Left ventricle myocardium inferior (tissue), 1 donor: ENCODE measurements around the gene DDA1. TPM values are rescaled to one million over a fixed set of nuclear protein-coding genes. Genes with fewer than 3 reads are reported as not detected.
A peak's percentile ranks its signal among the peaks of the same experiment; 100 is the strongest.

Experiments used
- DNase-seq: peaks from one replicate; pipeline ENCODE4 v3.0.0-alpha.2; 2020
- H3K27ac ChIP-seq: fragments of 200-600 bp; replicated peaks from 2 replicates; pipeline ENCODE4 v1.8.0; 2021
- H3K27me3 ChIP-seq: fragments of 200-600 bp; 2 replicates; pipeline ENCODE4 v1.8.0; 2021; ENCODE audit warnings: low read depth
- H3K36me3 ChIP-seq: fragments of 200-600 bp; 2 replicates; pipeline ENCODE4 v1.8.0; 2021
- H3K4me1 ChIP-seq: fragments of 200-600 bp; 2 replicates; pipeline ENCODE4 v1.8.0; 2021
- H3K4me3 ChIP-seq: fragments of 200-600 bp; 2 replicates; pipeline ENCODE4 v1.8.0; 2021; ENCODE audit warnings: mild to moderate bottlenecking, moderate library complexity
- H3K9me3 ChIP-seq: fragments of 200-600 bp; replicated peaks from 2 replicates; pipeline ENCODE4 v1.8.0; 2021
- intact Hi-C: fragments of 100-400 bp; cut with micrococcal nuclease; formaldehyde crosslinking; loops from one replicate; pipeline ENCODE4 v1.11.0; 2022
- total RNA-seq: library from RNA; stranded (reverse); fragmentation: NEBNext Ultra II Directional; extraction: Animal tissue kit (Norgen Biotek cat#: 25700); gene quantifications from one replicate; pipeline ENCODE4 v1.2.1, GENCODE V29; 2021
- TF ChIP-seq, protein P1 (sequence below): fragments of 200-600 bp; IDR thresholded peaks from 2 replicates; pipeline ENCODE4 v1.8.0; 2021; ENCODE audit warnings: antibody characterized with exemption, mild to moderate bottlenecking, borderline replicate concordance
- donor health status: DM: no; HTN: yes; CAD: no; lungs with severe emphysema.

DDA1 gene
- total RNA-seq, 1 donor from 2014 or later = 35.7 TPM

DNA sequence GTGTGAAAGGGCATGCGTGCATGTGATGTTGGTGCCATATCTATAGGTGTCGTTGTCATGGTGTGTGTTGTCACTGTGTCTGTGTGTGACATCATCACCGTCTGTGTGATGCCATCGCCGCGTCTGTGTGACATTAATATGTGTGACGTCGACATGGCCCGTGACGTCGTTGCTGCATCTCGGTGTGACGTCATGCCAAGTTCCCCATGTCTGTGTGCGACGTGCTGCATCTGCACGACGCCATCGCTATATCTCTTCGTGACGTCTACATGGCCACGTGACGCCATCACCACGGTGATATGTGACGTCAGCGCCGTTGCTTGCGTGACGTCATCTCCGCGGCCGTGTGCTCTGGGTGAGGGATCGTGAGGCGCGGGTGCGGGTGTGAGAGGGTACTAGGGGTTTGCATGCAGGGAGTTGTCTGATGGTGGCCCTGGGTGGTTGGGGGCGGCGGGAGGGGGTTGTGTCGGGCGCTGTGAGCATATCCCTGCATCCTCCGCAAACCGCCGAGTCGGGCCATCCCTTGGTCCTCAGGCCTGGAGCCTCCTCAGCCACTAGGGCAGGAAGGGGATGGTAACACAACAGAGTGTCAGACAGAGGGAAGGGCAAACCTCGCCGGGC is 42.6 kb downstream of the DDA1 start:
- intact Hi-C loops = no loop called here
- Histone ChIP-seq H3K9me3 (no peaks in the 10 kb centered on the region), H3K4me3 (no peak overlapping the region), H3K36me3 (no peaks in the 10 kb centered on the region), H3K27ac (no peak overlapping the region), H3K27me3 (peaks cover 34% of the 10 kb centered on the region), H3K4me1 (peaks cover 56% of the 10 kb centered on the region)
- DNase-seq = no peak
- TF ChIP-seq, protein P1, sequence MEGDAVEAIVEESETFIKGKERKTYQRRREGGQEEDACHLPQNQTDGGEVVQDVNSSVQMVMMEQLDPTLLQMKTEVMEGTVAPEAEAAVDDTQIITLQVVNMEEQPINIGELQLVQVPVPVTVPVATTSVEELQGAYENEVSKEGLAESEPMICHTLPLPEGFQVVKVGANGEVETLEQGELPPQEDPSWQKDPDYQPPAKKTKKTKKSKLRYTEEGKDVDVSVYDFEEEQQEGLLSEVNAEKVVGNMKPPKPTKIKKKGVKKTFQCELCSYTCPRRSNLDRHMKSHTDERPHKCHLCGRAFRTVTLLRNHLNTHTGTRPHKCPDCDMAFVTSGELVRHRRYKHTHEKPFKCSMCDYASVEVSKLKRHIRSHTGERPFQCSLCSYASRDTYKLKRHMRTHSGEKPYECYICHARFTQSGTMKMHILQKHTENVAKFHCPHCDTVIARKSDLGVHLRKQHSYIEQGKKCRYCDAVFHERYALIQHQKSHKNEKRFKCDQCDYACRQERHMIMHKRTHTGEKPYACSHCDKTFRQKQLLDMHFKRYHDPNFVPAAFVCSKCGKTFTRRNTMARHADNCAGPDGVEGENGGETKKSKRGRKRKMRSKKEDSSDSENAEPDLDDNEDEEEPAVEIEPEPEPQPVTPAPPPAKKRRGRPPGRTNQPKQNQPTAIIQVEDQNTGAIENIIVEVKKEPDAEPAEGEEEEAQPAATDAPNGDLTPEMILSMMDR = no peak

DNA sequence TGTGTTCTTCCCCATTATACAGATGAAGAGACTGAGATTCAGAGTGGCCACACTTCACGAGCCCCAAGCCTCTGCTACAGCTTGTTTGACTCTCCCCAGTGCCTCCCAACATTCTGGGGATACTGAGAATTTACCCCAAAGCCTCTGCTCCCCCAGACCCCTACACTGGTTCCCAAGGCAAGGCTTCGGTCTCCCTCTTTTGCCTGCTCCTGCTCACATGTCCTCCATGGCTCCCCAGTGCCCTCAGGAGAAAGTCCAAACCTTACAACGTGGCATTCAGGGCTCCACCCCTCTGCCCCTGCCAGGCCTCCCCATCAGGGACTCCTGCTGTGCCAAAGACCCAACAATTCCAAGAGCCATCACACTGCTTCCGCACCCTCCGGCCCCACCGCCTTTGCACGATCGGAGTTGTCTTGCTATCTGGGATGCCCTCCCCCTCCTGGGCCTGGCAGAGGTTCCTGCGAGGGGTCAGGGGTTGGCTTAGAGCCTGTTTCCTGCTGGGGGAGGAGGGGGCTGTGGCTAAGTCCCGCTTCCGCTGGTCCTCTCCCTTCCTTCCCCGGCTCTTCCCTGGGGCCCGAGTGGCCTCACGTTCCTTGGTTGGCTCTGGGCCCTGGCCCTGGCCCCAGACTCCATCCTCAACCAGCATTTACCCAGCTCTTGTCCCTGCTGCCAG is 43.4 kb downstream of the DDA1 start:
- intact Hi-C loops = no loop called here
- Histone ChIP-seq H3K27me3 (peaks cover 34% of the 10 kb centered on the region), H3K4me1 (peaks cover 51% of the 10 kb centered on the region), H3K36me3 (no peaks in the 10 kb centered on the region), H3K9me3 (no peaks in the 10 kb centered on the region), H3K27ac (peak overlapping the region; percentile 23), H3K4me3 (no peak overlapping the region)
- no peak for DNase-seq
- TF ChIP-seq, protein P1 = no peak

DNA sequence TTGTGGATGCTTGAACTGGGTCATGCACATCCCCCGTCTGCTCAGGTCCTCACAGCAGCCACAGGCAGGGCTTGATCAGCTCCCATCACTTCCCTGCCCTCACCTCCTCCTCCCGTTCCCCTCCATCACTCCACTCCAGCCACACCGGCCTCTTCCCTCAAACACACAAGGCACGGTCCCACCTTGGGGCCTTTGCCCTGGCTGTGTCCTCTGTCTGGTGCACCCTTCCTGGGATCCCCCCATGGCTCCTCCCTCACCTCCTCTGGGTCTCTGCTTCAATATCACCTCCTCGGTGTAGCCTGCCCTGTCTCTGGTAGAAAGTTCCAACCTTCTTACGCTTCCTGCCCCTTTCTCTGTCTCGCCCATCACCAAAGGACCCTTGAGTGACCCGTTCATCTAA is 44.0 kb downstream of the DDA1 start:
- DNase-seq = no peak
- no peak overlapping the region for H3K4me3 ChIP-seq
- peak overlapping the region; percentile 23 for H3K27ac ChIP-seq
- peaks cover 51% of the 10 kb centered on the region for H3K4me1 ChIP-seq
- TF ChIP-seq, protein P1 = no peak
- intact Hi-C loops = no loop called here
- H3K9me3 ChIP-seq = no peaks in the 10 kb centered on the region
- H3K27me3 ChIP-seq = peaks cover 34% of the 10 kb centered on the region
- no peaks in the 10 kb centered on the region for H3K36me3 ChIP-seq

DNA sequence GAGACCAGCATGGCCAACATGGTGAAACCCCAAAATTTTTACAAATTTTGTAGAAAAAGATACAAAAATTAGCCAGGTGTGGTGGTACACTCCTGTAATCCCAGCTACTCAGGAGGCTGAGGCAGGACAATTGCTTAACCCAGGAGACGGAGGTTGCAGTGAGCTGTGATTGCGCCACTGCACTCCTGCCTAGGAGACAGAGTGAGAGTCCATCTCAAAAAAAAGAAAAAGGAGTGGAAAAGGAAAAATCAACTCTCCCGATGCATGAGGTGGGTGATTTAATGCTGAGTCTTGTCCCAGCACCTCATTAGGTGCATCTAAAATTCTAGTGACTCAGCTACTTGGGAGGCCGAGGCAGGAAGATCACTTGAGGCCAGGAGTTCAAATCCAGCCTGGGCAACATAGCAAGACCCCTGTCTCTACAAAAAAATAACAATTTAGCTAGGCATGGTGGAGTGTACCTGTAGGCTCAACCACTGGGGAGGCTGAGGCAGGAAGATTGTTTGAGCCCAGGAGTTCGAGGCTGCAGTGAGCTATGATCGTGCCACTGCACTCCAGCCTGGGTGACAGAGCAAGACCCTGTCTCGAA is 47.8 kb downstream of the DDA1 start:
- intact Hi-C loops = no loop called here
- no peak overlapping the region for H3K4me3 ChIP-seq
- TF ChIP-seq, protein P1 = no peak
- peak overlapping the region; percentile 72 for H3K27ac ChIP-seq
- H3K36me3 ChIP-seq = no peaks in the 10 kb centered on the region
- H3K27me3 ChIP-seq = peaks cover 9% of the 10 kb centered on the region
- H3K4me1 ChIP-seq = peaks cover 26% of the 10 kb centered on the region
- DNase-seq = no peak
- H3K9me3 ChIP-seq = no peaks in the 10 kb centered on the region

DNA sequence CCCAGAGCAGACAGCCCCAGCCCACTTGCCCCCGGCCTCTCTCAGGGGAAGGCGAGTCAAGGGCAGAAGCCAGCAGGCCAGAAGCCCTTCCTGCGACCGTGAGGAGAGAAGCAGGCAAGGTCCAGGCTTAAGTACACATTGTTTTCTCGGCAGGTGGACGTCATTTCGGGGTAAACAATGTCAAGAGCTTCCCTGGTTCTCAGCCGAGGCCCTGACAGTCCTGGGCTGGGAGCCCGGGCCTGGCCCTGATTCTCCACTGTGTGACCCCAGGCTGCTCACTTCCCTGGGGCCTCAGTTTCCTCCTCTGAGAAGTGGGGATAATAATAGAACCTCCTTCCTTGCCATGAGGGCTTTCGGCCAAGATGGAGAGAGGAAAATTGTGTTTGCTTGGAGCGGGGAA is 48.4 kb downstream of the DDA1 start:
- peaks cover 4% of the 10 kb centered on the region for H3K27me3 ChIP-seq
- intact Hi-C loops = no loop called here
- no peaks in the 10 kb centered on the region for H3K36me3 ChIP-seq
- peak overlapping the region; percentile 72 for H3K27ac ChIP-seq
- H3K4me1 ChIP-seq = peaks cover 20% of the 10 kb centered on the region
- no peaks in the 10 kb centered on the region for H3K9me3 ChIP-seq
- TF ChIP-seq, protein P1 = no peak
- no peak overlapping the region for H3K4me3 ChIP-seq
- DNase-seq = no peak
